ENCODE results near the gene RBMS1.
A peak's percentile ranks its signal among the peaks of the same experiment; 100 is the strongest.

RBMS1 gene

DNA sequence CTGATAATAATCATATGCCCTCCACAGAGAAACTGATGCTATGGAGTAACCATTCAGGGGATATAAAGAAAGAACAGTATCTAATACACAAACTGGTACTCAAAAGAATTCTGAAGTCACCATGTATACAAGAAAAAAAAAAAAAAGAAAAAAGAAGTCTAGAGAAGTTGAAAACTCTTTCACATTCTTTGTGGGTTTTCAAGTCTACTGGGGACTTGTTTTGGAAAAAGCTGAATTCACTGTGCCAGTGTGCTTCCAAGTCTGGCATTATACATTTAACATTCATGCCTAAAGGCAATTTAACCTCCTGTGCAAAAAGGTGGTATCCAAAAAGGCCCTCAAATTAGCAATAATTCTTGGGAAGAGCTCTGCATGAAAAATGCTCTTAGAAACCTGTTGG is 198.7 kb downstream of the RBMS1 start:
- no peak for DNase-seq

DNA sequence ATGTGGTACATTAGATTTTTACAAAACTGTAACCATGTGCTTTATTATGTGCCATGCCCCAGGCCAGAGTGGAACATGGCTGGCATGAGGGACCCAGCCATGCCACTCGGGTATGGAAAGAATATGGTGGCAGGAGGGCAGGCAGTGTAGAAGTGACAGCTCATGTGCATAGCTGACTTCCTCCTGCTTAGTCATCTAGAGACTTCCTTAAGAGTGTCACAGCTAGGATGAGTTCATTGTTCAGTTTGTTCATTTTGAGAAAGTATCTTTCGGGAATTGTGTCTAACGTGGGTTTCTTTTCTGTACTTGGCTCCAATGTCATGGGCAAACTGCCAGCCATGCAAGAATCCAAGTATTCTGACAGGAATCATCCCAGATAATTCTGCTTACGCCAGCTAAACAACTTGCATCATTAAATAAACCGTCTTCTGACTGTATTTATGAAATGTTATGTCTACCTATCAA is 199.2 kb downstream of the RBMS1 start:
- peak; percentile 33 to 37 for DNase-seq

DNA sequence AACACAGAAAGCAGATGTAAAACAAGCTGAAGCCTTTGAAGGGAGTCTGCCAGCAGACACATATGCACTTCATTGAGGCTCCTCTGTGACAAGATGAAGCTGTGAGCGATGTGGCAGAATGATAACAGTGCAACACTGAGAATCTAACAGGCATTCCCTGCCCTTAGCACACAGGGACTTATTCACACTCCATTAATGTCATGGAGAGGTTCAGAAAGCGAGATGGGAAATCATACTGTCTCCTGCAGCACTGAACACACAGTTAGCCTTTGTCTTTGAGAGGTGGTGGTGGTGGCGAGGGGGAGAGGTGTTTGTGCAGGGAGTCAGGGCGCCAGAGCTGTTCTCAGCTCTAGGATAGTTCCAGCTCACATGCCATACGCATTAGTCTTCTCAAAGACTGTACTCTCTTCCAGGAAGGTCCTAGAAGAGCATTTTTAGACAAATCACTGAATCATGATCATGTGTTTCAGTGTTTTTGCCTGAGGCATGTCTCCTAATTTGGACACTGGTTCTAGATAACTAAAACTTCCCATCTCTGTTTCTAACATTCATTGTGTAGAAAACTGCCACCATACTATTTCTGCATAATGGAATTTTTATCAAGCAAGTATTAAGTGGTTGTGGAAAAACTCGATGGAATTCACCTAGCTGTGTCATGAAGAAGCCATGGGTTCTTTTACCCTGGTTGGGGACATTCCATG is 200.1 kb downstream of the RBMS1 start:
- DNase-seq: no peak

DNA sequence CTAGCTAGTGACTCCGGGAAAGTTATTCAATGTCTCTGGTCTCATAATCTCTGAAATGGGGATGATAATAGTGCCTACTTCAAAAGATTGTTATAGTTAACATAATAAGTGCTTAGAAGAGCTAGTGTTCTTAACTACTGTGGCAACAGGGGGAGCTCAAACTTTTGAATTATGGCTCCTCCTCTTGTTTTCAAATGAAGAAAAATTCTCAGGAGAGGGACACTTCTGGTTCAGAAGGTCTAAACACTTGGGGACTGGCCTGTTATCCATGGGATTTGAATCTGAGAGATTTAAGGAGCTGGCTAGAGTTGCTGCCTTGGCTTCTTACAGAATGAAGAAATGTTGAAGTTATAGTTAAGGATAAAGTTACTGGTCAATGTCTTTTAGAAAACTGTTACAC is 201.4 kb downstream of the RBMS1 start:
- DNase-seq: no peak

DNA sequence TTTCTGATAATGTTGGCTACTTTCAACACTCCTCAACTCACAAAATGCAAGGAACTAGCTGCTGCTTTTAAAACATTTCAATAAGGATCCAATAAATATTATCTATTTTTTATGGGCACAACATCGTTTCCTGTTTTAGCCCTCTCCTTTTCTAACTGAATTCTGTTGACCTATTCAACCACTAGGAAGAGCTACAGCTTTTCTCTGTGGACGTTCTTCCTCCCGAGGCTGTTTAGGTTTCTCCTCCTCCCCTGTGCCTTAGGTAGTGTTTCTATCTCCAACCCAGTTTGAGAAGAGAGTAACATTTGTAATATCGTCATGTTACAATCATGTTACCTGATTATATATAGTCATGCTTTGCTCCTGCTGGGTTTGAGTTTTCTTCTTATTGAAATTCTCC is 202.2 kb downstream of the RBMS1 start:
- DNase-seq: no peak

DNA sequence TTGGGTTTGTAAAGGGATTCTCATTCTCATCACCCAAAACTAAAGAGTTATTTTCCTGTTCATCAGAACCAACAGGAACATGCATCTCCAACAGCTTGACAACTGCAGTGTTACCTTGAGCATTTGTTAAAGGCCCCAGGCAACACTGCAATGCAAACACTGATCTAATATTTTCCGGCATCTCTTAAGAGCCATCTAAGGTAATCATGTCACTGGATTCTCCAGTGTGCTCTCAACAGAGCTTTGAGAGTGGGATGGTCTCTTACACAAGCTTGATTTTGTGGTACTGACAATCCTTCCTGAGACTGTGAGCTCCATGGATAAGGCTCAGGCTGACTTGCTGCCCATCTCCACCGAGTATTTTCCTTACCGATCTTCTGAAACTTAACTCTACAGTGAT is 203.0 kb downstream of the RBMS1 start:
- DNase-seq: no peak

DNA sequence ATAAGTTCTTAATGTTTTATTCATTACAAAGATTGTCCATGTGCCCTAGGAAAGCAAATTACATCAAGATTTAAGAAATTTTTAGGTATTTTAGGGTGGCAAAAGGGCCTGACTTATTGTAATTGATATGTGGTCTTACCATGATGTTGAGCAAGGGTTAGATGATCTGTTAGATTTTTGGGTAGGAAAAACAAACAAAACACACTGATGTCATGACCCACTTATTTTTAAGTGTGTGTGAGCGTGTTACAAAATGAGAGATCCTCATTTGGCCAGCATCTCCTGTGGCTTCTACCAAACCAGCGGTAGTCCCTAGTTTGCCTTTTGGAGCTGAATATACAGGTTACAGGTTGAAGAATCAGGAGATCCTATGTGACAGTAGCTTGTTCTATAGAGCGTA is 203.8 kb downstream of the RBMS1 start:
- DNase-seq: no peak

DNA sequence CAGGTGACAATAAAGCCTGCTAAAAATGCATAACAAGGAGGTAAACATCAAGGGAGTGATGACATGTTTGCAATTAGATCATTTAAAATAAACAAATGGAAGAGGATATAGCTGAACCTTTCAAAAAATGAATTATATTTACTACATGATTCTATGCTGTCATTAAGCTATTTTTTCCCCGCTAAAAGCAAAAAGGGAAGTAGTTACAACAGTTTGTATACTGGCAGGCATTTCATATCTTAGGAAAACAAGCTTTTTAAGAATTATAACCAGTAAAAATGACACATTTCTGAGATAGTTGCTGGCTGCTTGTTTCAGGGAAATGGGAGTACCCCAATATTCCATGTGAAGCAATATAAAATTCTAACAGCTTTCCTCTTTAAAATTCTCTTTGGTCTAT is 204.5 kb downstream of the RBMS1 start:
- DNase-seq: no peak

DNA sequence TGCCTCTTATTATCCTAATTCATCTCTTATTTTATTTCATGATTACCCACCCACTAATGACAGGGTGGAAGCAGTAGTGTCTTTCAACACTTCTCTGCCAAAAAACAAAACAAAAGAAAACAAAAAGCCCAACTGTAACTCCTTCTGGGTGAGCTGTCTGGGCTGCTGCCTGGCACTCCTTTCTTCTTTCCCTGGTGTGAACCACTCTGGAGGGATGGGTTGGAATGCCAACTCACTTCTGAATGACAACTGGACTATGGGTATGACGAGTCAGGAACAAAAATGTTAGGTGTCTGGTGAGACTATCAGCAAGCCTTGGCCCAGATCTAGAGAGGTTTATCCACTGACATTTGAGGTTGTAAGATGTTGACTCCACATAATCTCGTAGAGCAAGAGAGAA is 205.3 kb downstream of the RBMS1 start:
- DNase-seq: no peak

DNA sequence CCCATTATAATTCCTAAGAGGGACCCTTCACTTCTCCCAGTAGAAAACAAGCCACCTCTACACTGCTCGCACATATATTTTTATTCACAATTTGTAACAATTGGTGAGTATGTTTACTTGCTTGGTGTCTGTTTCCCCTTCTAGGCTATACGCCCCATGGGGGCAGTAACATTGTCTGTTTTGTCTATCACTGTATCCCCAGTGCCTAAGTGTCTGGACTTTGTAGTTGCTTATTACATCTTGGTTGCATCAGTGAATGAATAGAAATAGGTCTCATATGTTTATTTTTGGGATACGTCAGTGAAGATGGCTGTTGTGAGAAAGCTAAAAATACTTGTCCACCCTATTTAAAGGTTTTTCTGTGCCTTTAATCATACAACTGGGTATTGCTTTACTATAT is 206.1 kb downstream of the RBMS1 start:
- no peak for DNase-seq

DNA sequence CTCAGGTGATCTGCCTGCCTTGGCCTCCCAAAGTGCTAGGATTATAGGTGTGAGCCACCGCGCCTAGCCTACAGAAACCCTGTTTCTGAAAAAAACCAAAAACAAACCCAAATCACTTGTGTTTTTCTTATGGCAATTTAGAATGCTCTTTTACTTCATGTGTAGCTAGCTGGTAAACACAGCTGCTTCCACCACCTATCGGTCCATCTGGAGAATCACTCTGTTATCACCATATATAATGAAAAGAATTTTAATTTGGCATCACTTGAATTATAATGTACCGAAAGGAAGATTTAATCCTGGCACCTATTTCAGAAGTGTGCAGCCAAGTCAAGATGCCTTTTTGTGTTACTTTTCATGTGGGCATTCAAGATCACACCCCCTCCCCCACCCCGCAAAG is 207.1 kb downstream of the RBMS1 start:
- DNase-seq: no peak

DNA sequence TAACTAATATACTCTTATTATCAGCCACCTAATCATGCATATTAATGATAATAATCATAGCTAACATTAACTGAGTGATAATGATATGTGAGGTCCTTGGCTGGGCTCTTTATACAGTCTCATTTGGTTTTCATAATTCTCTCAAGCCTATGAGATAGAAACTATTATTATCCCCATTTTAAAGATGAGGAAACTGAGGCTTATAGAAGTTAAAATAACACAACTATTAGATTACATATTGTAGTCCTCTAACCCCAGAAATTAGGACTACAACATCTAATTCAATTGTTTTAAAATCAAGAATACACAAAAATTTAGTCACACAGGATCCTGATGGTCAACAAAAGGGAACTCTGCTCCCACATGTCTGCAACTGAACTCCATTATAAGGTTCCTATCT is 209.9 kb downstream of the RBMS1 start:
- no peak for DNase-seq

DNA sequence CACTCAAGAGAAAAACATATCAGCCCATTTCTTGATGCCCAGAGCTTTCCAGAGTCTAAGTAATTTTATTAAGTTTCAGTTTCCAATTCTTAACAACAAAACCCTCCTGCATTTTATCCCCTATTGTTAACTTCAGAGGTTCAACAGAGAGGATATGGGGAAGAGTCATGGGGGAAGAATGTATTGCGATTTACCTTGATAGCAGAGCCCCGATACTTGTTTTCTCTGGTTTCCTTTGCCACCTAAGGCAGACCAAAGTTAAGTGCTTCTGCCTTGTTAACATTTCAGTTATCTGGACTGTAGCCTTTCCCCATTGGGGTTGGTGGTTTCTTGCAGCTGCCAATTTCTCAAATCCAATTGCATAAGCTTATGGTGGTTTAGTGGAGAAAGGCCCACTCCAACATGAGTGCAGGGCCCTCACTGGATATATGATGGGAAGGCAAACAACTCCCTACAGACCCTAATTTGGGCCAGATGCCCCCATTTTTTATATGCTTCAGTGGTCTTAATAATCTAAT is 211.5 kb downstream of the RBMS1 start:
- DNase-seq: no peak

DNA sequence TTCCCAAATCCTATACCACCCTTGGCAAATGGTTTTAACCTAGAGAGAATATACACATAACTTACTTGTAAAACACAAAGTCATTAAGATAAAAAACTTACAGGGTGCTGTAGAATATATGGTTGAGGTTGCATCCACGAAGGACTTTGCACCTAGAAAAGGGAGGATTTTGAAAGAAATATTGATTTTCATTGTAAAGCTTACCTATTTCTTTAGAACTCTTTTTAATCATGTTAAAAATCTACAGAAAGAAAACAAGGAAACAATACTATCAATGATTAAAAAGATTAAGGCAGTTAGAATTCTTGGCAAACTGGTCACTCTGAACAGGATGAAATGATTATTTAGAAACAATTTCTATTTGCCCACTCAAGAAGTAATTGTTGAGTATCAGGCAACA is 212.4 kb downstream of the RBMS1 start:
- DNase-seq: no peak

DNA sequence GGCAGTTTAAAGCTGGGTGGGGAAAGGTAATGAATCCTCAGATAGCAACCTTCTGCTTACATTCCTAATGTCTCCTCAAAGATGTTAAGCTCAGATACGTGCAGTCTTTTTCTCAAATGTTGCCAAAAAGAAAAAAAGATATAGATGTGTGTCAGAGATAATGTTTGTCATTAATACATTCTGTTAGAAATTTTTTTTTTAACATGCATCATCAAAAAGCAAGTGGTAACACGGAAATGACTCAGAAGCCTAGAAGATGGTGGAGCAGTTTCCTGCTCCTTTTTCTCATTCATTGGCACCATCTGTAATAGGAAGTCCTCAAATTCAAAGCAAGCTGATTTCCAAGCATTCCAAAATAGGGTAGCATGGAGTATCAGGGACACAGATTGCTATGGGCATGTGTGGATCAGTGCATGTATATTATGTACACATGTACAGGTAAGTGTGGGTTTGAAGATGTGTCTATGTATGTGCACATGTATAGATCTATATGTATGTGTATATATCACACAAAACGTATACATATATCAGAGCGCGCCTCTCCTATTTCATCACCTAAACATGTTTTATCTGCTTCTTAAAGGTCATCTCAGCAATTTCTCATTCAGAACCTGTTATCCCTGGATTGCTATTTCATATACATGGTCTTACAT is 213.7 kb downstream of the RBMS1 start:
- no peak for DNase-seq

DNA sequence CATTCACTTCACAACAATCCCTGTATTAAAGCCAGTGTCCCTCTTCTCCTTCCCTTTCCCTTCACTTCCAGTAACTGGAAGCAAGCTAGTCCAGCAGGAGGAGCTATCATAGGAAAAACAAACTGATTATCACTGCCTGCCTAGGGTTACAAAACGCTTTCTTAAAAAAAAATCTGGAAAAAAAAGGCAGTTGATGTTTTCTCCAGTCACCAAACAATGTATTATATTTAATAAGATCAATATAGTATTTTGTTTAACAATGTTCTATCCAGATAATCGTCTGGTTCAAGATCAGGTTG is 214.8 kb downstream of the RBMS1 start:
- no peak for DNase-seq

DNA sequence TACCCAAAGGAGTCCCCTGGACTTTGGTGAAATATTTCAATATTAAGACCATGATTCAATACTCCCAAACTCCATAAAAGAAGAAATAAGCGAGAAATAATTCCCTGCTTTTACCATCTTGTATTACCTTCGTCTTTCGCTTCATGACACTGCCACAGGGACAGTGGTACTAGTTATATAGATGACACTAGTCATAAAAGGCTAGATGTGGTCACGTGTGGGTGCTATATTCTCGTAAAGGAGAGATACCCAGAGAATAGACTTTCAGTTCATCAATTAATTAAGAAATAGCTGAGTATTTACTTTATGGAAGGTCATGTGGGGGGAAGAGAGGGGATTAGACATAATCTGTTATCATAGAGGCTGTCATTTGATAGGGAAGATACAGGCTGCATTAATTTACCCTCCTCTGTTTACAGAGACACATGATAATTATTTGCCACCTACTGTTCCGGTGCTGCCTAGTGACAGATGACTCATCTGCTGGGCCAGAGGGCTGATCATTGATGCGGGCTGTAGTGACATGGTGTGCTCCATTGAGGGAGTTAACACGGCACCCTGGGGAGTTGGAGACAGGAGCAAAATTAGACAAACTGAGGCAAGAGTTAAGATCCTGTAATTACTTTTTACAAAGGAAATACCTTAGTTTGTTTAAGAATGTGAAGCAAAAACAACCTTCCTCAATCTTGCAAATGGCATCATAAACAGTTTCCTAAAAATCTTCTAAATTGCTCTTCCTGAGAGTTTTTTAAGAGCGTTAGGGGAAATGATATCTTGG is 215.3 kb downstream of the RBMS1 start:
- DNase-seq: no peak

DNA sequence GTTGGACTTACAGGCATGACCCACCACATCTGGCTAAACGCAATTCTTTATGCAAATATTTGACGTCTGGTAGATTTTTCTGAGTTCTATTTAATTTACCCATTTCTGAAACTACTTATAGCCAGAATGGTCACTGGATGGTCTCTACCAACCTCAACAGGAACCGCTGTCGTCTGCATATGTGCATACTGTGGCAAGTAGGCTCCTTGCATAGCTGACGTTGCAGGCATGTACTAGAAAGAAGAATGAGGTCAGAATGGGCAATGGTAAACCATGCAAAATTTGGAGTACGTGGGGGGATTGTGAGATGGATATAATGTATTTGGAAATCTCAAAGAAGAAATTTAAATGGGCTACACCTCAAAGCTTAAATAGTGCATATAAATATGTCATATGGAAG is 216.5 kb downstream of the RBMS1 start:
- no peak for DNase-seq

DNA sequence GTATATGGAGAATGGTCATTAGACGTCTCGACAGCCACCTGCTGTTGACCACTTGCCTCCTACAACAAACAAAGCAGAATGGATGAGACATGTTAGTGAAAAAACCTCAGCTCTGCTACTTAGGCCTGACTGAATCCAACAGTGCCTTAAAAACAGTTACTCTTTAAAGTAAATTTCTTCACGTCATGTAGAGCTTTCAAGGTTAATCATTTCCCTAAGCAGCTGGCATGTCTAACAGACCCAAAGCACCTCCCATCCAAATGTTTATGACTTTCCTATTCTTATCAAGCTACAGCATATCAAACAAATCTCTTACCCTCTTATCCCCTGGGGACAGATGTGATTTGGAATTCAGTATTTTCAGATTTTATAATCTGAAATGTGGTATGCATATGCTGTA is 218.0 kb downstream of the RBMS1 start:
- DNase-seq: no peak

DNA sequence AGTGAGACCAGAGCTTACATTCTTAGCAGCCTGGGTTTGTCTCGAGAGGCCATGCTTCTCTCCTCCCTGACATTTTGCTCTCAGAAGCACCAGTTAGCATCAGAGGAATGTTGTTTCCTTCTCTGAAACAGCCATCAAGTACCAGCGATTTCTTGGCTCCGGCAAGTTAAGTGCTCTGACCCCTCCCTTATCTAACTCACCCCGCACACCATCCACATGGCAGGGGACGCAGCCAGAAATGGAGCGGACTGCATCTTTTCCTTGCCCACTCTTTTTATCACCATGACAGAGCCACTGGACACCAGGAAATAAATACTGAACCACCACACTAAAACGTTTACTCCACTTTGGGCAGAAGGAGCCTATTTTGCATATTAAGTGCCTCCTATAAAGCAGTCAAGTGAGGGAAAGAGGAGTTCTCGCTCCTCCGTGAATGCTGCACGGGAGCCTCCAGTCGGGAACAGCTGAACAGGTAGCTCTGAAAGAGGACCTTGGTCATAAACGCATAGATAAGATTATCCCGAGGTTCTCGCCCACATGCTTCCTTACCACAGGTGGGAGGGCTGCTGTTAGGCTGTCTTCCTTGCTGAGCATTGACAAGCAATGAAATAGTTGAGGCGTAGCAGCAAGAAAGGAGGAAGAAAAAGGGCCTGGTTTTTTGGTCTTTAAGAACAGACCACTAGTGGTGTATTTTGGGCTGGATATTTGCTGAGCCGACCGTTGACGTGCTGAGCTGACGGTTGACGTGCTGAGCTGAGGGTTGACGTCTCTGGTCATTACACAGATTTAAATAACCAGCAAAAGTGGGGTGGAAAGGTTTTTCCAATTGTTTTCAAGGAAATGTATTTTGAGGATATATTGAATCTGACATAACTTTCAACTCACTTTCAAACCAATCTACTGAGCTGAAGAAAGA is 222.2 kb downstream of the RBMS1 start:
- DNase-seq: no peak

DNA sequence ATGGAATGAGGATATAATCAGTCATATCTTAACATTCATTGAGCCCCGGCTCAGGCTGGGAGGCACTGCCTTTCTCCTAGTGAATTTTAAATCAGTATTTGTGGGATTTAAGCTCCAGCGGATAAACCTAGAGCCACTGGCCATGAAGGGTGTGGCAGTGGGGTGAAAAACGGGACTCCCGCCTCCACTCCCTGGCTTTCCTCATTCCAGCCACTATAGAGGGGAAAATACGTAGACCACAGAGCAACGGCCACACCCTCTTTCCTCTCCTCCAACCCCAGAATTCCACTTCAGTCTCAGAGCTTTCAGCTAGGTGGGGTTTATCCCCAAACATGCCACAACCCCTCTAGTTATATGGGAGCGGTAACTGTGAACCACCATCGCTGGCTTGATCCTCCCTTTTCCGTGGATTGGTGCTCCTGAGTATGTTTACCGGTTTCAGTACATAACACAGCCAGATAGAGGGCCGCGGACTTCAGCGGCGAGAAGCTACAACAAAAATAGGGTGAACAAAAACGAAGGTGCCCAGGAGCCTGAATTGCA is 223.0 kb downstream of the RBMS1 start:
- no peak for DNase-seq

DNA sequence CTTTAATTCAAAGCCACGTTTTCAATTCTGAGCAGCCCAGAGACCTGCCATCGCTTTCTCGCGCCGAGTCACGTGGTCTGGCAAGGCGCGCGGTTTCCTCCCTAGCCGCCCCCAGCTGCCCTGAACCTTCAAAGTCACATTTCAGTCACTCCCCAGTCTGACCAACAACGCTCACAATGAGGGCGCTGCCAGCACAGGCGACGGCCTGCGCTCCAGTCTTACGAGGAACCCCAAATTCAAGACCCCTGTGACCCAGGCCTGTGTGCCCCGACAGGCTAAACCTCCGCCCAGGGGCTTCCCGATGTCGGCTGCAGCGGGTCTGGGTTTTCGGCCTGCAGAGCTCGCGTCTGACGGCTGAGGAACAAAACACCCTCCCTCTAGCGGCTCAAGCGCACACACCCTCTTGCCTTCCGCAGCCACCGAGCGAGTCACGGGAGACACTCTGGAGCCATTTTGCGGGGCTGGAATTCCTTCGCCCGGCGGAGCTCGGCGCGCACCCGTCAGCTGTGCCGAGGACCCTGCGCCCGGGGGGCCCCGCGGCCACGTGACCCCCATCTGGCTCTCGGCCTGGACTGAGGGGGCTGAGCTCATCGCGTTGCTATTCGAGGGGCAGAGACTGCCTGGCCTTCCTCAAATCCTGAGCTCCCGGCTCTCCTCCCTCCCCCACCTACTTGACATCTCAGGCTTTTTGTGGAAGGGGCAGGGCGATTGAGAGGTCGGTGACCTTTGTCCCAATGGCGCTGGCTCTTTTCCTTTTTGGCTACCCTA is 223.6 kb downstream of the RBMS1 start:
- peak; percentile 67 to 70 for DNase-seq

Data from stimulated activated CD4-positive, alpha-beta T cell treated with anti-CD3 and anti-CD28 coated beads, Interleukin-2, amount 100 ng/mL, for 24 hours (primary cell).